ENCODE measurements around the gene CD200R1. TPM values are rescaled to one million over a fixed set of nuclear protein-coding genes. Genes with fewer than 3 reads are reported as not detected.
"Not testable (repeated sequence)": the region's sequence is repeated elsewhere in the genome, so short reads cannot be mapped to it uniquely, and the experiment has no call there.

The CD200R1 gene
- polyA plus RNA-seq, 2 donors = 1.5 to 2.2 TPM

- Histone ChIP-seq H3K36me3 (ENCODE audit: control insufficient read depth in 2 of 2, insufficient read depth in 2 of 2, low read length in 1 of 2) (peaks cover 0 to 3% of the 10 kb centered on the region in 2 donors), H3K9me3 (ENCODE audit: control insufficient read depth in 2 of 2, insufficient read depth in 1 of 2, low read depth in 1 of 2, low read length in 1 of 2) (peaks cover 2 to 7% of the 10 kb centered on the region in 2 donors), H3K4me1 (ENCODE audit: control insufficient read depth in 2 of 2, insufficient read depth in 2 of 2, low read length in 1 of 2) (no peaks in the 10 kb centered on the region), H3K27me3 (ENCODE audit: control insufficient read depth in 1 of 2, insufficient read depth in 2 of 2, low read length in 2 of 2) (no peaks in the 10 kb centered on the region), H3K27ac (ENCODE audit: low read depth in 2 of 2, low read length in 1 of 2) (no peak overlapping the region), H3K4me3 (ENCODE audit: low read depth in 1 of 2, low read length in 2 of 2) (no peak overlapping the region)
- 58 to 60% methylated on average over 6 of the region's 6 CpGs for WGBS, 2 donors
These were observed 15.9 kb downstream of the CD200R1 start for GRCh38 chr3:112958811-112959560.

GRCh38 chr3:112956351-112956750, 18.6 kb downstream of the CD200R1 start:
- H3K27me3 ChIP-seq (ENCODE audit: control insufficient read depth in 1 of 2, insufficient read depth in 2 of 2, low read length in 2 of 2) = no peaks in the 10 kb centered on the region
- H3K4me3 ChIP-seq (ENCODE audit: low read depth in 1 of 2, low read length in 2 of 2) = no peak overlapping the region
- no peaks in the 10 kb centered on the region for H3K4me1 ChIP-seq (ENCODE audit: control insufficient read depth in 2 of 2, insufficient read depth in 2 of 2, low read length in 1 of 2)
- no peaks in the 10 kb centered on the region for H3K36me3 ChIP-seq (ENCODE audit: control insufficient read depth in 2 of 2, insufficient read depth in 2 of 2, low read length in 1 of 2)
- H3K27ac ChIP-seq (ENCODE audit: low read depth in 2 of 2, low read length in 1 of 2) = no peak overlapping the region
- H3K9me3 ChIP-seq (ENCODE audit: control insufficient read depth in 2 of 2, insufficient read depth in 1 of 2, low read depth in 1 of 2, low read length in 1 of 2) = peaks cover 0 to 3% of the 10 kb centered on the region in 2 donors

GRCh38 chr3:112948346-112948838, 26.5 kb downstream of the CD200R1 start:
- H3K36me3 ChIP-seq (ENCODE audit: control insufficient read depth in 2 of 2, insufficient read depth in 2 of 2, low read length in 1 of 2) = no peaks in the 10 kb centered on the region
- H3K4me3 ChIP-seq (ENCODE audit: low read depth in 1 of 2, low read length in 2 of 2) = no peak overlapping the region
- H3K4me1 ChIP-seq (ENCODE audit: control insufficient read depth in 2 of 2, insufficient read depth in 2 of 2, low read length in 1 of 2) = no peaks in the 10 kb centered on the region
- 84 to 89% methylated on average over 9 of the region's 9 CpGs for WGBS, 2 donors
- no peak overlapping the region for H3K27ac ChIP-seq (ENCODE audit: low read depth in 2 of 2, low read length in 1 of 2)
- no peaks in the 10 kb centered on the region for H3K9me3 ChIP-seq (ENCODE audit: control insufficient read depth in 2 of 2, insufficient read depth in 1 of 2, low read depth in 1 of 2, low read length in 1 of 2)
- no peaks in the 10 kb centered on the region for H3K27me3 ChIP-seq (ENCODE audit: control insufficient read depth in 1 of 2, insufficient read depth in 2 of 2, low read length in 2 of 2)

GRCh38 chr3:112931736-112932521, 43.0 kb downstream of the CD200R1 start:
- peaks cover 0 to 3% of the 10 kb centered on the region in 2 donors for H3K4me1 ChIP-seq (ENCODE audit: control insufficient read depth in 2 of 2, insufficient read depth in 2 of 2, low read length in 1 of 2)
- no peak overlapping the region for H3K4me3 ChIP-seq (ENCODE audit: low read depth in 1 of 2, low read length in 2 of 2)
- WGBS, 2 donors = 67 to 75% methylated on average over 3 of the region's 3 CpGs
- no peak overlapping the region for H3K27ac ChIP-seq (ENCODE audit: low read depth in 2 of 2, low read length in 1 of 2)
- peaks cover 2 to 6% of the 10 kb centered on the region in 2 donors for H3K9me3 ChIP-seq (ENCODE audit: control insufficient read depth in 2 of 2, insufficient read depth in 1 of 2, low read depth in 1 of 2, low read length in 1 of 2)
- H3K36me3 ChIP-seq (ENCODE audit: control insufficient read depth in 2 of 2, insufficient read depth in 2 of 2, low read length in 1 of 2) = peaks cover 0 to 3% of the 10 kb centered on the region in 2 donors
- no peaks in the 10 kb centered on the region for H3K27me3 ChIP-seq (ENCODE audit: control insufficient read depth in 1 of 2, insufficient read depth in 2 of 2, low read length in 2 of 2)

- Histone ChIP-seq H3K4me3 (ENCODE audit: low read depth in 1 of 2, low read length in 2 of 2) (no peak overlapping the region), H3K36me3 (ENCODE audit: control insufficient read depth in 2 of 2, insufficient read depth in 2 of 2, low read length in 1 of 2) (peaks cover 0 to 3% of the 10 kb centered on the region in 2 donors), H3K9me3 (ENCODE audit: control insufficient read depth in 2 of 2, insufficient read depth in 1 of 2, low read depth in 1 of 2, low read length in 1 of 2) (peaks cover 2 to 5% of the 10 kb centered on the region in 2 donors), H3K4me1 (ENCODE audit: control insufficient read depth in 2 of 2, insufficient read depth in 2 of 2, low read length in 1 of 2) (peaks cover 0 to 3% of the 10 kb centered on the region in 2 donors), H3K27me3 (ENCODE audit: control insufficient read depth in 1 of 2, insufficient read depth in 2 of 2, low read length in 2 of 2) (no peaks in the 10 kb centered on the region), H3K27ac (ENCODE audit: low read depth in 2 of 2, low read length in 1 of 2) (no peak overlapping the region)
- 92 to 95% methylated on average over 3 of the region's 3 CpGs for WGBS, 2 donors
These were observed 44.1 kb downstream of the CD200R1 start for GRCh38 chr3:112930771-112931170.

- no peaks in the 10 kb centered on the region for H3K36me3 ChIP-seq (ENCODE audit: control insufficient read depth in 2 of 2, insufficient read depth in 2 of 2, low read length in 1 of 2)
- H3K27ac ChIP-seq (ENCODE audit: low read depth in 2 of 2, low read length in 1 of 2) = no peak overlapping the region
- H3K9me3 ChIP-seq (ENCODE audit: control insufficient read depth in 2 of 2, insufficient read depth in 1 of 2, low read depth in 1 of 2, low read length in 1 of 2) = no peaks in the 10 kb centered on the region
- H3K27me3 ChIP-seq (ENCODE audit: control insufficient read depth in 1 of 2, insufficient read depth in 2 of 2, low read length in 2 of 2) = no peaks in the 10 kb centered on the region
- no peaks in the 10 kb centered on the region for H3K4me1 ChIP-seq (ENCODE audit: control insufficient read depth in 2 of 2, insufficient read depth in 2 of 2, low read length in 1 of 2)
- 27 to 44% methylated on average over 2 of the region's 2 CpGs for whole genome bisulfite sequencing, 2 donors
- no peak overlapping the region for H3K4me3 ChIP-seq (ENCODE audit: low read depth in 1 of 2, low read length in 2 of 2)
These were observed 48.9 kb downstream of the CD200R1 start for GRCh38 chr3:112925969-112926368.

- Histone ChIP-seq H3K4me3 (ENCODE audit: low read depth in 1 of 2, low read length in 2 of 2) (no peak overlapping the region), H3K4me1 (ENCODE audit: control insufficient read depth in 2 of 2, insufficient read depth in 2 of 2, low read length in 1 of 2) (no peaks in the 10 kb centered on the region)
- 86 to 91% methylated on average over 2 of the region's 2 CpGs for WGBS, 2 donors
These were observed 49.3 kb downstream of the CD200R1 start for GRCh38 chr3:112925560-112925959.

GRCh38 chr3:112919541-112919940, 55.4 kb downstream of the CD200R1 start:
- H3K27me3 ChIP-seq (ENCODE audit: control insufficient read depth in 1 of 2, insufficient read depth in 2 of 2, low read length in 2 of 2); H3K9me3 ChIP-seq (ENCODE audit: control insufficient read depth in 2 of 2, insufficient read depth in 1 of 2, low read depth in 1 of 2, low read length in 1 of 2); H3K27ac ChIP-seq (ENCODE audit: low read depth in 2 of 2, low read length in 1 of 2); H3K36me3 ChIP-seq (ENCODE audit: control insufficient read depth in 2 of 2, insufficient read depth in 2 of 2, low read length in 1 of 2); H3K4me3 ChIP-seq (ENCODE audit: low read depth in 1 of 2, low read length in 2 of 2); H3K4me1 ChIP-seq (ENCODE audit: control insufficient read depth in 2 of 2, insufficient read depth in 2 of 2, low read length in 1 of 2): not testable (repeated sequence)
- 88 to 91% methylated on average over 5 of the region's 5 CpGs for WGBS, 2 donors

More at GRCh38 chr3:112925560-112925959, 49.3 kb downstream of the CD200R1 start:
- Histone ChIP-seq H3K27me3 (ENCODE audit: control insufficient read depth in 1 of 2, insufficient read depth in 2 of 2, low read length in 2 of 2) (no peaks in the 10 kb centered on the region), H3K36me3 (ENCODE audit: control insufficient read depth in 2 of 2, insufficient read depth in 2 of 2, low read length in 1 of 2) (no peaks in the 10 kb centered on the region), H3K27ac (ENCODE audit: low read depth in 2 of 2, low read length in 1 of 2) (no peak overlapping the region), H3K9me3 (ENCODE audit: control insufficient read depth in 2 of 2, insufficient read depth in 1 of 2, low read depth in 1 of 2, low read length in 1 of 2) (no peaks in the 10 kb centered on the region)

GRCh38 chr3:112908252-112908651, 66.7 kb downstream of the CD200R1 start:
- Histone ChIP-seq H3K27me3 (ENCODE audit: control insufficient read depth in 1 of 2, insufficient read depth in 2 of 2, low read length in 2 of 2) (no peaks in the 10 kb centered on the region), H3K27ac (ENCODE audit: low read depth in 2 of 2, low read length in 1 of 2) (no peak overlapping the region), H3K4me3 (ENCODE audit: low read depth in 1 of 2, low read length in 2 of 2) (no peak overlapping the region), H3K9me3 (ENCODE audit: control insufficient read depth in 2 of 2, insufficient read depth in 1 of 2, low read depth in 1 of 2, low read length in 1 of 2) (no peaks in the 10 kb centered on the region), H3K36me3 (ENCODE audit: control insufficient read depth in 2 of 2, insufficient read depth in 2 of 2, low read length in 1 of 2) (no peaks in the 10 kb centered on the region), H3K4me1 (ENCODE audit: control insufficient read depth in 2 of 2, insufficient read depth in 2 of 2, low read length in 1 of 2) (no peaks in the 10 kb centered on the region)
